HL-60 (cell line): Measurements from ENCODE around the gene NDUFS2.

Source experiments
- DNase-seq, 2 experiments: peaks; one replicate each; pipeline ENCODE4 v3.0.0-alpha.2; 2010 to 2020; ENCODE audit warnings: low read depth in 1 of 2, low spot score in 1 of 2
- H3K27ac ChIP-seq: fragments of 250-450 bp; sonication (Bioruptor Pico); replicated peaks from 2 replicates; pipeline ENCODE4 v1.5.1; 2020; ENCODE audit warnings: mild to moderate bottlenecking, moderate library complexity
- H3K27me3 ChIP-seq: fragments of 250-450 bp; sonication (Bioruptor Pico); 2 replicates; pipeline ENCODE4 v1.5.1; 2021; ENCODE audit warnings: mild to moderate bottlenecking, moderate library complexity; ENCODE audit not compliant: insufficient read depth, poor library complexity, severe bottlenecking
- H3K4me3 ChIP-seq: replicated peaks from 2 replicates; pipeline ENCODE4 v1.5.1; 2011; ENCODE audit warnings: mild to moderate bottlenecking, control low read depth, low read length; ENCODE audit not compliant: insufficient read depth
- CTCF ChIP-seq: IDR thresholded peaks from one replicate; pipeline ENCODE4 v1.5.1; 2011; ENCODE audit warnings: low read length, control low read depth, inconsistent platforms; ENCODE audit not compliant: insufficient read depth
- GABPA ChIP-seq: IDR thresholded peaks from 2 replicates; pipeline ENCODE4 v1.6.1; 2012; ENCODE audit warnings: low read depth
- POLR2AphosphoS5 ChIP-seq: IDR thresholded peaks from 2 replicates; pipeline ENCODE4 v1.6.1; 2012; ENCODE audit warnings: low read depth
- SPI1 ChIP-seq: IDR thresholded peaks from 2 replicates; pipeline ENCODE4 v1.6.1; 2012; ENCODE audit warnings: low read depth, mild to moderate bottlenecking, borderline replicate concordance
- TF ChIP-seq, protein P1 (sequence below): IDR thresholded peaks from 2 replicates; pipeline ENCODE4 v1.6.1; 2012; ENCODE audit warnings: low read depth; ENCODE audit not compliant: insufficient replicate concordance

The NDUFS2 gene

GRCh38 chr1:161193561-161194235, 8.5 kb upstream of the NDUFS2 start:
- no peak overlapping the region for H3K27ac ChIP-seq
- TF ChIP-seq, protein P1, sequence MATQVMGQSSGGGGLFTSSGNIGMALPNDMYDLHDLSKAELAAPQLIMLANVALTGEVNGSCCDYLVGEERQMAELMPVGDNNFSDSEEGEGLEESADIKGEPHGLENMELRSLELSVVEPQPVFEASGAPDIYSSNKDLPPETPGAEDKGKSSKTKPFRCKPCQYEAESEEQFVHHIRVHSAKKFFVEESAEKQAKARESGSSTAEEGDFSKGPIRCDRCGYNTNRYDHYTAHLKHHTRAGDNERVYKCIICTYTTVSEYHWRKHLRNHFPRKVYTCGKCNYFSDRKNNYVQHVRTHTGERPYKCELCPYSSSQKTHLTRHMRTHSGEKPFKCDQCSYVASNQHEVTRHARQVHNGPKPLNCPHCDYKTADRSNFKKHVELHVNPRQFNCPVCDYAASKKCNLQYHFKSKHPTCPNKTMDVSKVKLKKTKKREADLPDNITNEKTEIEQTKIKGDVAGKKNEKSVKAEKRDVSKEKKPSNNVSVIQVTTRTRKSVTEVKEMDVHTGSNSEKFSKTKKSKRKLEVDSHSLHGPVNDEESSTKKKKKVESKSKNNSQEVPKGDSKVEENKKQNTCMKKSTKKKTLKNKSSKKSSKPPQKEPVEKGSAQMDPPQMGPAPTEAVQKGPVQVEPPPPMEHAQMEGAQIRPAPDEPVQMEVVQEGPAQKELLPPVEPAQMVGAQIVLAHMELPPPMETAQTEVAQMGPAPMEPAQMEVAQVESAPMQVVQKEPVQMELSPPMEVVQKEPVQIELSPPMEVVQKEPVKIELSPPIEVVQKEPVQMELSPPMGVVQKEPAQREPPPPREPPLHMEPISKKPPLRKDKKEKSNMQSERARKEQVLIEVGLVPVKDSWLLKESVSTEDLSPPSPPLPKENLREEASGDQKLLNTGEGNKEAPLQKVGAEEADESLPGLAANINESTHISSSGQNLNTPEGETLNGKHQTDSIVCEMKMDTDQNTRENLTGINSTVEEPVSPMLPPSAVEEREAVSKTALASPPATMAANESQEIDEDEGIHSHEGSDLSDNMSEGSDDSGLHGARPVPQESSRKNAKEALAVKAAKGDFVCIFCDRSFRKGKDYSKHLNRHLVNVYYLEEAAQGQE: no peak
- no peak for TF ChIP-seq SPI1
- TF ChIP-seq GABPA: no peak
- TF ChIP-seq CTCF: no peak
- no peak for TF ChIP-seq POLR2AphosphoS5
- no peaks in the 10 kb centered on the region for H3K27me3 ChIP-seq
- no peak for DNase-seq
- no peak overlapping the region for H3K4me3 ChIP-seq

GRCh38 chr1:161195171-161195570, 7.0 kb upstream of the NDUFS2 start:
- peak in 1 of 2 experiments; percentile 75 for DNase-seq
- TF ChIP-seq, protein P1: no peak
- TF ChIP-seq POLR2AphosphoS5: no peak
- no peak for TF ChIP-seq CTCF
- no peak for TF ChIP-seq GABPA
- TF ChIP-seq SPI1: peak; percentile 31; the same call in 1 of the 2 replicates
- Histone ChIP-seq H3K27me3 (no peaks in the 10 kb centered on the region), H3K4me3 (no peak overlapping the region), H3K27ac (no peak overlapping the region)

DNA sequence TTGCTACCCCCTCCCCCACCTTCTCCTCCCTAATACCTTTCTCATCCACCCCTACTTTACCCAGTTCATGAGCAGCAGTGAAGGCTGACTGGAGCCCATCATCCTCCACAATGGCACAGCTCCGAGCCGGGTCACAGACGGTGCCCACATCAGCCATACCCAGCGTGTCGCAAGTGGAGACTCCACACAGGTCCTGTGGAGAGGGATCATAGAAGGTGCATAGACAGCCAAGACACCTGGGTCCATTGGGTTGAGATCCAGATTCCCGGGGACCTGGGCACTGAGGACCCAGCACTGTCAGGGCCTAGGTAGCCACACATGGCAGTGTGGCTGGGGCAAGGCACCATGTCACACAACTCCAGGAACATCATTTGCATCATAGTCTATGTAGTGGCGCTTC, 6.1 kb upstream of the NDUFS2 start:
- Histone ChIP-seq H3K27ac (no peak overlapping the region), H3K27me3 (no peaks in the 10 kb centered on the region), H3K4me3 (no peak overlapping the region)
- TF ChIP-seq SPI1 (no peak), POLR2AphosphoS5 (no peak), CTCF (no peak), GABPA (no peak)
- TF ChIP-seq, protein P1: no peak
- DNase-seq: no peak
